GM18870 (cell line): Measurements from ENCODE around the gene BCL10.

Experiments used
- ATAC-seq: cut with Tn5 transposase; IDR thresholded peaks from one replicate; pipeline ENCODE4 v1.9.1; 2021; ENCODE audit warnings: moderate library complexity; ENCODE audit not compliant: unreplicated experiment

BCL10 gene

DNA sequence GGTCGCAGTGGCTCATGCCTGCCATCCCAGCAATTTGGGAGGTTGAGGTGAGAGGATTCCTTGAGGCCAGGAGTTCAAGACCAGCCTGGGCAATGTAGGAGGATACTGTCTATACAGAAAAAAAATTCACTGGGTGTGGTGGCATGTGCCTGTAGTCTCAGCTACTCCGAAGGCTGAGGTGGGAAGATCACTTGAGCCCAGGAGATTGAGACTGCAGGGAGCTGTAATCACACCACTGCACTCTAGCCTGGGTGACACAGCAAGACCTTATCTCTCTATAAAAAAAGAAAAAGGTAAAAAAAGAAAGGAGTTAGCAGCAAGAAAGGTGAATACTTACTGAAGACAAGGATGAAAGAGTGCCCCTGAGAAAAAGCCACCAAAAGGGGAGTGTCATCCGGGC, 23.7 kb upstream of the BCL10 start:
- ATAC-seq = no peak

- peak; percentile 94 for ATAC-seq
Observed at GRCh38 chr1:85297855-85298629, 21.6 kb upstream of the BCL10 start.

DNA sequence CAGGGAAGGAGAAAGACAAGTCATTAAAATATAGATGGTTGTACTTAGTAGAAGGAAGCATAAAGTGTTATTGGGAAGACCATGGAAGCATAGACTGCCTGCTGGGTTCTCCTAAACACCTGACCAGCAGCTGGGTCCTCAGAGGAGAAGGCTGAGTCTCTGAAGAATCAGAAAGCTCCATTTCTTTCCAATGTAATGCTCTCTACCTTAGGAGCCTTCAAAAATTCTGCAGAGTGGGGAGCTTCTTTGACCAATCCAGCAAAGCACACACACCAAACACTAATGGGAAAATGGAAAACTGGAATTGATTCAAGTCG, 21.1 kb upstream of the BCL10 start:
- ATAC-seq = no peak

DNA sequence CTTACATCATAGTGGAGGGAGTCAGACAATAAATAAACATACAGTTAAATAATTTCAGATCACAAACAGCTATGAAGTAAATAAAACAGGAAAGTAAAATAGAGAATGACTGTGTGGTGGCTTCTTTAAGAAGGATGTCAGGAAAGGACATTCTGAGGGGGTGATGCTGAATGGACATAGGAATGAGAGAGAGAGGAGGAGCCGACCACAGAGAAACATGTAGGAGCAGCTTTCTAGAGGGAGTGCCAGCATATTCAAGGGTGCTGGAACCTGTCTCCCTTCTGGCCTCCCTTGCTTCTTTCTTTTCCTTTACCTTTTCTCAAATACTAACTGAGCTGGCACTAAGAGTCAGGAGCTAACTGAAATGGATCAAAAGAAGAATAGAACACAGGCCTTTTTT, 20.5 kb upstream of the BCL10 start:
- ATAC-seq = no peak

DNA sequence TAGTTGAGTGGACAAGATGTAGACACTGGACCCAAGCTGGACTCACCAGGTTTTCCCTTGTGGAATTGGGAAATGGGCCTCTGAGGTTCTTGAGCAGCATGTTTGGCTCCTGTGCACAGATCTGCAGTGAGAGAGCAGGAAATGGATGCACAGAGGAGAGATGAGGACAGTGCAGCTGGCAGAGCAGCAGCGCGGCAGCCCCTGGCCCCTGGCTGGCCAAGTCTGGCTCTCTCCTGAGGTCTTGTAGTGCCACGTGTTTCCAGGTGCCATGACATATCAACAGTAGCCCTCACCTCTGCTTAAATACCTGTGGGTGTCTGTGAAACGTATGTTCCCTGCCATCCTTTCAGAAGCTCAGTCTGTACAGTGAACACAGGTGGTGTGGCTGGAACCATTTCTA, 19.2 kb upstream of the BCL10 start:
- no peak for ATAC-seq

DNA sequence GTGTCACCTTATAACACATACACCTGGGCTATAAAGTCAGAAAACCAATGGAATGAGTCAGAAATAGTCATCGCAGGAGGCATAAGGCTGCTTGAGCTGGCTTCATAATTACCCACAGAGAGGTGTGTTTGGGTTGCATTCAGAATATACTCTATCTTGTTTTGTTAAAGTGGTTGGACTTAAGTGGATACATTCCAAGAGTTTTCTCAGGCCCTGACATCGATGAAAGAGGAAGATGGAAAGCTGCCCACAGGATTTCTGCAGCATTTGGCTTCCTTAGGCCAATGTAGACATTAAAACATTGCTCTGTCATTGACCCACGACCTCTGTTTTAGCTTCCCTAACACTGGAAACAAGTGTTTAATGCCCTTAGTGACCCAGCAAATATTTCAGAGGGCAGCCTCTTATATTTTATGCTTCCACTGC, 18.6 kb upstream of the BCL10 start:
- ATAC-seq = no peak

- ATAC-seq = no peak
Observed at GRCh38 chr1:85290826-85291225, 14.4 kb upstream of the BCL10 start.

GRCh38 chr1:85289848-85290335, 13.5 kb upstream of the BCL10 start:
- ATAC-seq = no peak

- no peak for ATAC-seq
Observed at GRCh38 chr1:85289207-85289847, 12.9 kb upstream of the BCL10 start.

GRCh38 chr1:85284202-85284601, 7.8 kb upstream of the BCL10 start:
- no peak for ATAC-seq

DNA sequence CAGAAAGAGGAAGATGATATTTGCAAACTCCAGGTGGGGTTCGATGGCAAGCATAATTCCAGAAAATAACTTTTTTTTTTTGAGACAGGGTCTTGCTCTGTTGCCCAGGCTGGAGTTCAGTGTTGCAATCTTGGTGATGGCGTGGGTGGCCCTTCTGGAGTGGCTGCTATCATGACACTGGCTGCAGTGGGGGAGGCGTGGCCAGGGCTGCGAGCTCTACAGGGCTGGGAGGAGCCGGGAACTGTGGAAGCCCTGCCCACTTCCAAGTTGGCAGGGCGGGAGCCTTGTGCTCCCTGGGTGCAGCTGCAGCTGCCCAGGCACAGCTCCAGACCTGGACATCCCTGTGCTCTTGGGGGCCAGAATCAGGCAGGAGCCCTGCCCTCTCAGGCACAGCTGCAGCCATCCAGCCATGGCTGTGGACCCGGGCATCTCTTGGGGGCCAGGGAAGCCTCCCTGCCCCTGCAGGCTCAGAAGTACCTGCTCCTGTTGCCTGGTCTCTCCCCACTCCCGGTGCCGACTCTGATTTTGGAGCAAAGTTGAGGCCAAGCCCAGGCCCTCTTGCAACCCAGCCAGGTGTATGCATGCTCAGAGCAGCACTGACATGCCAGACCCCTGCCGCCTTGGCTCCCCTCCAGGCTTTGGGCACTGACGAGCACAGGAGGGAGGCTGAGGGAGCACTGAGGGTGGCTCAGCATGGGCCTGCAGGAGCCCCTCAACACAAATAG, 7.2 kb upstream of the BCL10 start:
- no peak for ATAC-seq

GRCh38 chr1:85282424-85282823, 6.0 kb upstream of the BCL10 start:
- ATAC-seq = no peak

DNA sequence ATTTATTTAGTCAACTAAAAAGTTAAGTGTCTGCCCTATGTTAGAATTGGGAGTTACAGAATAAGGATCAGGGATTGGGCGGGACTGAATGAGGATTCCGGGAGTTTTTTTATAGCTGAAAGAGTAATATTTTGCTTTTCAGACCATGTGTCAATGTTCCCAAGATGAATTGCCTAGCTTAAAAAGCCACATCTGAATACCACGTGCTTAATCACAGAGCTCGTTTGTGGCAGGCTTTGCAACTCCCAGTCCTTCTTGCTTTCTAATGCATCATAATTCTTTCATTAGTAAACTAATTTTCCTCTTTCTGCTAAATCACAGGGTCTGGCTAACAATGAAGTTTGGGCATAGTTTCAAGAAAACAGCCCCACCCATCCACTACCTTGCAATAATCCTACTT, 4.2 kb upstream of the BCL10 start:
- no peak for ATAC-seq

- no peak for ATAC-seq
Observed at GRCh38 chr1:85279458-85280080, 3.1 kb upstream of the BCL10 start.

DNA sequence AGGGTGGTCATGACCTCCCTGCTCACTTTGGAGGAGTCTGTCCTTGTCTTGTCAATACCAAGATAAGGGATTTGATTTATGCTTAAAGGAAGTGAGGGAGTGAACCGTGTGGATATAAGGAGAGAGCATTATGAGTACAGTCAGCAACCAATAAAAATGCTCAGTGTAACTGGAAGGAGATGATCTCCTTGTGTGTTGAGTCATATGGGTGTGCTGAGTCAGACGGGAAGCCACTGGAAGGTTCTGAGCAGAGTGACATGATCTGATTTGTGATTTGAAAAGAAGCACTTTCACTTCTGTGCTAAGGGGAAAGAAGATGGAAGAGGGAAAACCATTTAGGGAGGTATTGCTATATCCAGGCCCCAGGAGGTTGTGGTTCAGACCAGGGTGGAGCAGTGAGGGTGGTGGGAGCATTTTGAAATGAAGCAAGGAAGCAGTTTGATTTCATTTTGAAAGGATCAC, 2.5 kb upstream of the BCL10 start:
- no peak for ATAC-seq

DNA sequence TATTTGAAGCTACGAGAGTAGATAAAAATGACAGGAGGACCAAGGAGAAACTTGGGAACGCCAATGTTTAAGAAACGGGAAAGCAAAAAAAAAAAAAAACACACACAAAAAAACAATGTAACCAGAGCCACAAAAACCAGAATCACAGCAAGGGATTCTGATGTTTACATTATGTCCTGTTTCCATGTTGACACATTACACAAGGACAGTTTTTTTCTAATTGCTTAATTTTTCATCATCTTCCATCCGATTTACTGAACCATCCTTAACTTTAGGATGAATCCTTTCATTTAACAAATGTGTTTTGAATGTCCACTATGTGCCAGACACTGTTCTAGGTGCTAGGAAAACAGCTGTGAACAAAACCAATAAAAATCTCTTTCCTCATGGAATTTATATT, 1.4 kb upstream of the BCL10 start:
- no peak for ATAC-seq

DNA sequence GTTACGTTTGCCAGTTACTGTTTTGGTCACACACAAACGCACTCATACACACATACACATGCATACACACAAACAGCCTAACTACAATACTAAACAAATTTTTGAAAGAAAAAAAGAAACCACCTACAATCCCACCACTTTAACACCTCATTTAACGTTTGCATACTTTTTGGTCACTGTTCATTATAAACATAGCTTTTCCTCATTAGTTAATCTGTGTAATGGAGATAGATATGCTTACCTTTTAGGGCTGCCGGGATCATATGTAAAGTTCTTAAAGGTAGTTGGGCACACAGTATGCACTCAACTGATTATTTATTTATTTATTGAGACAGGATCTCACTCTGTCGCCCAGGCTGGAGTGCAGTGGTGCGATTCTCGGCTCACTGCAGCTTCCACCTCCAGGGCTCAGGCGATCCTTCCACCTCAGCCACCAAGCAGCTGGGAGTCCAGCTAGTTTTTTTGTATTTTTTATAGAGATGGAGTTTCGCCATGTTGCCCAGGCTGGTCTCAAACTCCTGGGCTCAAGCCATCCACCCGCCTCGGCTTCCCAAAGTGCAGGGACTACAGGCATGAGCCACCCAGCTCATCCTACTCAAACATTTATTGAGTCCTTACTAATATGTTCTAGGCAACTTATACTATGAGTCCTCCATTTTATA, 677 bp upstream of the BCL10 start:
- peak; percentile 0 for ATAC-seq

DNA sequence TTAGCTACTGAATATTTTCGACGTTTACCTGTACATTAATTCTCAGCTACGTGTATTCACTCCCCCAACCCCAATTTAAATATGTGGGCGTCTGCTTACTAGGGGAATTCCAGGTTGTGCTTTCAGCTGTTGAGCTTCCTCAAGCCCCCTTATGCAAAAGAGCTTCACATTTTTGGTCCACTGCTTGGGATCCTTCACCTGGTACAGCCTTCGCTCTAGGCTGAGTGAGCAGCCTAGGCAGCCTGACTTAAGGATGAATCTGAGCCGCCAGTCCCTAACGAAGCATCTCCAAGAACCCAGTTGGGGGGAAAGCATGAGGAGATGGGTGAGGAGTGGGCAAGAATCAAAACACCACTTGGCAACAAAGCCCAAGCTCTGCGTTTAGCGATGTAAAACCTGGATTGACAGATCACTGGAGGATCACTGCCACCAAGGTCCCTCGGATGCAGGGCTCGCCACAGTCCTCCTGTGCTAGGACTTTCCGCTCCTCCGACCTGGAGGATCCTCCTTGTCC, 674 bp downstream of the BCL10 start:
- ATAC-seq = no peak

- no peak for ATAC-seq
Observed at GRCh38 chr1:85274969-85275453, 1.4 kb downstream of the BCL10 start.

- no peak for ATAC-seq
Observed at GRCh38 chr1:85273397-85273796, 3.0 kb downstream of the BCL10 start.
